DMS 273 (cell line): ENCODE data around the gene CFLAR.
"Not testable (repeated sequence)": the region's sequence is repeated elsewhere in the genome, so short reads cannot be mapped to it uniquely, and the experiment has no call there.

Experiments used
- DNase-seq: peaks from one replicate; lab custom pipeline; 2025; ENCODE audit not compliant: unreplicated experiment; lab: John Stamatoyannopoulos, UW

The CFLAR gene

GRCh38 chr2:201174687-201175086, 58.7 kb downstream of the CFLAR start:
- no peak for DNase-seq

DNA sequence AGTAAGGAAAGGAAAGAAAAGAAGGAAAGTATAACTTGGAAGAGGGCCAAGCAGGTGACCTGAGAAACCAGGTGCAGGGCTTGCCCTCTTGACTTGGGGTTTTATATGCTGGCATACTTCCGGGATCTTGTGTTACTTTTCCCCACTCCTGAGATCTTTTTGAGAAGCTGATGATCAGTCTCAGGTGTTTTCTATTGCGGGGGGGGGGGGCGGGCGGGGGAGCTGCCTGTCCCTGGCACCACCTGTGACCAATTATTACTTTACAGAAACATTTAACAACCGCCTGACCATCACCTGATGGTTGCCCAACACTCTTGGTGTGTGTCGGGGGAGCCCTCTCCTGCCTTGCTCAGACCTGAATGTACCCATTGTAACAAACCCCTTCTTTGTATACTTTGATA, 60.1 kb downstream of the CFLAR start:
- DNase-seq, result no peak

GRCh38 chr2:201180010-201180409, 64.0 kb downstream of the CFLAR start:
- no peak for DNase-seq

DNA sequence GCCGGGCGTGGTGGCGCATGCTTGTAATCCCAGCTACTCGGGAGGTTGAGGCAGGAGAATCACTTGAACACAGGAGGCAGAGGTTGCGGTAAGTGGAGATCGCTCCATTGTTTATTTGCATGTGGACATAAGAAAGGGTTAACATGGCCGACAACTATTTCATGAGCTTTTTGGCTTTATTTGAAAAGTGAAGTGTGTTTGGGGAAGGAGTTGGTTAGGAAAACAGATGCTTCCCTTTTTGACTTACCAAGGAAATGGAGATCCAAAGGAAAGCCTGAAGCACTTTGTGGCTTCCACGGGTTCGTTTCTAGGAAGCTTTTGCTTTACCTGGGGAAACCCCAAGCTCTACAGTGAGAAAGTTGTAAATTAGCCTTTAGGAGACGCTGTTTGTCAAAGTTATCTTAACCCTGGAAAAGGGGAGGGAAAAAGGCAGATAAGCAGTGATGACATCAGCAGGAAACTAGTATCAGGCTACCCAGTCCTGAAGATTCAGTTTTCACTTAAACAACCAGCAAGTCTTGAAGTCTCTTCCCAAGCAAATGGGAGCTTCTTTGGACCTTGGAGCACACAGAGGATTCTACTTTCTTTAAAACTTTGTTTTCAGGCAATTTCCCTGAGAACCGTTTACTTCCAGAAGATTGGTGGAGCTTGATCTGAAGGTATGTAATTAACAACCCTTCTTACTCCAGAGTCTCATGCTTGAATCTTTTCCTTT, 66.8 kb downstream of the CFLAR start, which contains the start of gene CASP10:
Gene CASP10, plus strand, starts transcription at position 492 of the 715 bp plus-strand sequence. CDS start 2,637 bp downstream, outside the sequence.
- DNase-seq, result peak; percentile 64

DNA sequence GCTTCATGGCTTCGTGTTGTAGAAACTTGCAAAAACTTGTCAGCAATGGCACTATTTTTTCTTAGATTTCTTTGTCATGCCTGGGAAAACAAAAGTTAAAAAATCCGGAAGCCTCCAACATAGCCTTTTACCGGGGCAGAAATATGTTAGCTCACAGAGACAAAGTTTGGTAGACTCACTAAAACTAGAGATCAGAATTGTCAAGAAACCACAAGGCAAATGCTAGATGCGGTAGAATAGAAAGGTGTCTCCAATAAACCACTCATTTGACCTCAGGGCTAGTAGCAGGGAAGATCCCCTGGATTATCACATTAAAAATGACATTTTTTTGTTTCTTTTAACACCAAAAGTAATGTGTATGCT, 67.4 kb downstream of the CFLAR start:
- DNase-seq, result no peak

- DNase-seq, result not testable (repeated sequence)
These were observed 67.9 kb downstream of the CFLAR start for GRCh38 chr2:201183835-201184234.

DNA sequence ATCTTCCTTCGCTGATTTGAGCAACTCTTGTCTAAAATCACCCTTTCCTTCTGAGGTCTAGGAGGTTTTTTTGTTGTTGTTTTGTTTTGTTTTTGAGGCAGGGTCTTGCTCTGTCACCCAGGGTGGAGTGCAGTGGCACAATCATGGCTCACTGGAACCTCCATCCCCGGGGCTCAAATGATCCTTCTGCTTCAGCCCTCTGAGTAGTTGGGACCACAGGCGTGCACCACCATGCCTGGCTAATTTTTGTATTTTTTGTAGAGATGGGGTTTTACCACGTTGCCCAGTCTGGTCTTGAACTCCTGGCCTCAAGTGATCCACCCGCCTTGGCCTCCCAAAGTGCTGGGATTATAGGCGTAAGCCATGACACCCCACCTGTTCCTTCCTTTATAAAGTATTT, 68.3 kb downstream of the CFLAR start:
- not testable (repeated sequence) for DNase-seq

- DNase-seq, result no peak
These were observed 69.9 kb downstream of the CFLAR start for GRCh38 chr2:201185863-201186262.

DNA sequence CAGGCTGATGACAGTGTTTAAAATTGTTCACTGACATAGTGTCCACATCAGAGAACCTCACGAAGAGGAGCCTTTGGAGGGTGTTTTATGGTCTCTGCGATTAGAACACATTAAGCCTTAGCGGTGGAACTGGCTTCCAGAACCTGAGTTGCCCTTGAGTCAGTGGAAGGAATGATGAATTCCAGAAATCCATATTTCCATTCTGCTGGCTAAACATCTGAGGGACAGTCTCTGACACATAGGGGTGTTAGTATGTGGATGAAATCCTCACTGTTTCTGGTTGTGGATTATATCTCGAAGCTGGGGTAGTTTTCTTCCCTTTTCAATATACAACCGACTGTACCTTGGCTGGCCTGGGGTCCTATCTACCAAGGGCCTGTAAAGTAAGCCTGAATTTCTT, 71.0 kb downstream of the CFLAR start:
- DNase-seq, result no peak

DNA sequence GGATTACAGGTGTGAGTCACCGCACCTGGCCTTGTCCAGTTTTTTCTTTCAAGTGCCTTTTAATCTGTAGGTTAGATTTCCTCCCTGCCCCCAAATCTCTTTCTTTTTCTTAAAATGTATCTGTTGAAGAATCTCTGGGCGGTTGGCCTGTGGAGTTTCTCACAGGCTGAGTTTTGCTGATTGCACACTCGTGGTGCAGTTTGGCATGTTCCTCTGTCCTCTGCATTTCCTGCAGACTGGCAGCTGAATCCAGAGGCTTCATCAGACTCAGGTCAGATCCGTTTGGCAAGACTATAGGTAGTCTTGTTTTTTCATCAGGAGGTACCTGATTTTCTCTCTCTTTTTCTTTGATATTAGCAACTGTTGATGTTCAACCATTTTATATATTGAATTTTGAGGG, 72.5 kb downstream of the CFLAR start:
- no peak for DNase-seq

DNA sequence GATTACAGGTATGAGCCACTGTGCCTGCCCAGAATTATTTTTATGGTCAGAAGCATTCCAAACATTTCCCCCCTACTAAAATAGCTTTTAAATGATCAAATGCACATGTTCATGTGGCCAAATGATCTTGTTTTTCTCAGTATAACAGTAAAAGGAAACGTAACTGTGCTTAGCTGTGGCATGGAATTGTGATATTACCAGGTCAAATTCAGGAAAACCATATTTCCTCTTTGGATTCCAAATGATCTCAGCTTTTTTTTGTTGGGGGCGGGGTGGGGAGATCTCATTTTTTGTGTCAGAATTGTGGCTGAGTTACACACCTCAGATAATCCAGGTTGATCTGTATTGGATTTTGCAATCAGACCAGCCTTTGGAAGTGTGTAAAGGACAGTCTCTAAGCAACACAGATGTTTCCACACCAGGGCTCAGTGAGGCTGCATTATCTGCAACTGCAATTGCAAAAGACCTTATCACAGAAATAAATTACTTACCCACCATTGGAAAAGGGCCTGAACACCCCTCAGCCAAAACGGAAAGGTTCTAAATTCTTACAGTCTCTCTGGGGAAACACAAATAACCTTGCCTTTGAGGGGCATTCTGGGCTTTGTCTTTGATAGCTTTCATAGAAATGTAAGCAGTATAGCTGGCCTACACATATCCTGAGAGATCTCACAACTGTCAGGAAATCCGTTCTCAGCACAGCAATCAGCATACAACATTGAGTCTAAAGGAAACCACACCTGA, 75.3 kb downstream of the CFLAR start:
- no peak for DNase-seq

- DNase-seq, result no peak
These were observed 78.1 kb downstream of the CFLAR start for GRCh38 chr2:201194097-201194496.

DNA sequence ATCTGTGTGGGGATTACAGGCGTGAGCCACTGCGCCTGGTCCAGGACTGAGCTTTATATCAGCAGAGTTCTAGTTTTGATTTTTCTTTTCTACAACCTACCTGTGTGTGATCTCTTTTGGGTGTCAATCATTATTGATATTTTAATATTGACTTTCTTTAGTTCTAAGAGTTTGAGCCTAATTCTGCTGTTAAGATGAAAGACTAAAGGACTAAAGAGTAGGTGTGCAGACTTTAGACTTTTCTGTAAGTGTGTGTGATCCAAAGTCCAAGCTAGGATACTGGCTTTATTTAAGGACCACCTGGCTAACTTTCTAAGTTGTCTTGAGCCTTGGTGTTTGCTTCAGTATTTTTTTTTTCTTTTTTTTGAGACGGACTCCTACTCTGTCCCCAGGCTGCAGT, 79.4 kb downstream of the CFLAR start:
- DNase-seq, result no peak

DNA sequence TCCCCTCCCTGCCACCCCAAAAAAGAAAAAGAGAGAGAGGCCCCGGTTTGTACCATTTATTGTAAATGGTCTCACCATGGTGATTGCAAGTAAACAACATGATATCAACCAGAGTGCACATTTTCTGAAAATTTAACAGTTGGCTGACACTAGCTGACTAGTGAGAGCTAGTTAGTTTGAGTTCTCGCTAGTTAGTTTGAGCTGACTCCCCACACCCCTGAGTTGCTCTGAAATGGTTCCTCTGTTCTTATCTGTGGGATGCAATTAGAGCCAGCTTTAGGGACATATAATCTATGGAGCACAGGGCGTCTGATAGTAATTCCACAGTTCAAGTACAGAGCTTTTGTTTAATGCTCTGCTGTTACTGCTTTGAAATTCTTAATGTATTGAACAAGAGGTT, 80.0 kb downstream of the CFLAR start:
- DNase-seq, result no peak

DNA sequence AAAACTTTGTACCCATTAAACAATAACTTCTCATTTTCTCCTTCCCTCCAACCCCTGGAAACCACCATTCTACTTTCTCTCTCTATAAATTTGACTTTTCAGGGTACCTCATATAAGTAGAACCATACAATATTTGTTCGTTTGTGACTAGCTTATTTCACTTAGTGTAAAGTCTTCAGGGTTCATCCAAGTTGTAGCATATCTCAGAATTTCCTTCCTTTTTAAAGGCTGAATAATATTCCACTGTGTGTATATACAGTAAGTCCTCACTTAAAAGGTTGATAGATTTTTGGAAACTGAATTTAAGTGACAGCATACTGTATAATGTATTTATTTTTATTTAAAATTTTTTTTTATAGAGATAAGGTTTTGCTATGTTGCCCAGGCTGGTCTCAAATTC, 80.8 kb downstream of the CFLAR start:
- no peak for DNase-seq

DNA sequence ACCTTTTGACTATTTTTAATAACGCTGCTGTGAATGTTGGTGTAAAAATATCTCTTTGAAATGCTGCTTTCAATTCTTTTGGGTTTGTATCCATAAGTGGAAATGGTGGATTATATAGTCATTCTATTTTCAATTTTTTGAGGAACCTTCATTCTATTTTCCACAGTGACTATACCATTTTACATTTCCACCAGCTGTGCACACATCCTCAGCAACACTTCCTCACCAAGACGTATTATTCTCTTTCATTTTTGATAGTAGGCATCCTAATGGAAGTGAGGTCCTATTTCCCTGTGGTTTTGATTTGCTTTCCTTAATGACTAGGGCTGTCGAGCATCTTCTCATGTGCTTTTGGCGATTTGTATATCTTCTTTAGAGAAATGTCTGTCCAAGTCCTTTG, 81.8 kb downstream of the CFLAR start:
- no peak for DNase-seq

DNA sequence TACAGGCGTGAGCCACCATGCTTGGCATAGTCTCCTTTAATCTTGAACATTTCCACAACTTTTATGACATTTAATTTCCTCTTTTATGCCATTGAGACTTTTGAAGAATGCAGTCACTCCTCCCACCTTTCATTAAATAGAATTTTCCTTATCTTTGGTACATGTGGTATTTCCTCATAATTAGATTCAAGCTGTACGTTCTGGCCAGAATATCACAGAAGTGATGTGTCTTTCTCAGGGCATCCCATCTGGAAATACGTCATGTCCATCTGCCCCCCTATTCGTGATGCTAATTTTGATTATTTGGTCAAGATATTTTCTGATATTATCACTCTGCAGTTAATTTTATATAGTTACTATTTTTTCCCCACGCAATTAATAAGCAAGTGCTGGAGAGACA, 83.9 kb downstream of the CFLAR start:
- peak; percentile 63 for DNase-seq

GRCh38 chr2:201200345-201200744, 84.4 kb downstream of the CFLAR start:
- DNase-seq, result peak; percentile 25

DNA sequence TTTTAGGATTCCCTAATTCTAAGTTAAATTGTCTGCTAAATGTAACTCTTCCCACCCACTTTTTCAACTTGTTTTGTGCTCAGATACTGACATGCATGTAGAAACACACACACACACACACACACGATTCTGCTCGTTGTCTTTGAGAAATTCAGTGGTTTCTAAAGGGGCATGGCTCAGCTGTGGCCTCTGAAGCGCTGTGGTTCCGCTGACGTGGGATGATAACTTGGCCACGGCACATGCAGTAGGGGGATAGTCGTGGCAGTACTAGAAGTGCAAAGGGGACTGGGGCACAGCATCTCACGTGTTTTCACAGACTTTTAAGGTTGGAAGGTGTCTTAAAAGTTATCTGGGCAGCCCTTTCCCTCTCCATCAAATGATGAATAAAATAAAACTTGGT, 85.4 kb downstream of the CFLAR start:
- DNase-seq, result no peak

DNA sequence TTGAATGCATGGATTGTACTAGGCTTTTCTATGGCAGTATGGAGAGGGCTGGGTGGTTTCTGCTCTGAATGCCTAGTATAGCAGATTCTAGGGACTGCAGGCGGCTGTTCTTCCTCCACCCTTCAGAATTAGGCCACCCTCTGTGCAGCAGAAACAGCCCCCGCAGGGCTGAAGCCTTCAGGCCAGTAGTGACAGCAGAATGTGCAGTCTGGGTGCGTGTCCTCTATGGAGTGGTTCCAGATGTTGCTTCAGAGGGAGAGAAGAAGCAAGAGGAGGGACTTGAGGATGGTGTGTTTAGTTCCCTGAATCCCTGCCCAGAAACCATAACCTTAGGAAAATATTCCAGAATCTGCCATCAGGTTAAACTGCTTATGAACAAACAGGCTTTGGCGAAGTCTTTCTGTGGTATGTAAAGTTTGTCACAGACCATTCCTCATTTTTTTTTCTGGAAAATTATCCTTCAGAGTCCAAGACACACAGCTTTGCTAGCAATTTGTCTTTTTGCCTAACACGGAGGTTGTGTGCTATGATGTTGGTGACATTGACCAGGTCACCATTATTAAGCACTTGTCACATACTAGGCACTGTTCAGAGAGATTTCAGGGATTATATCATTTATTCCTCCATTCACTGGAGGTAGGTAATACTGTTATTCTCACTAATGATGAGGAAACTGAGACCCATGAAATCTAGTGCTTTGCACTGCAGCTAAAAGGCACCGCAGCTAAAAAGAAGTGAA, 88.1 kb downstream of the CFLAR start:
- DNase-seq, result peak; percentile 17

- no peak for DNase-seq
These were observed 88.9 kb downstream of the CFLAR start for GRCh38 chr2:201204655-201205514.
